ENCODE measurements around the gene ITGAE.
A peak's percentile ranks its signal among the peaks of the same experiment; 100 is the strongest.

Gene ITGAE

GRCh38 chr17:3697103-3697476 is 103.9 kb downstream of the ITGAE start:
- Histone ChIP-seq H3K27me3 (replicated peaks; ENCODE audit: control insufficient read depth, insufficient read depth, low read length) (no peaks in the 10 kb centered on the region), H3K9ac (ENCODE audit: low read length) (no peak overlapping the region), H3K4me3 (ENCODE audit: low read length) (no peak overlapping the region), H3K4me1 (ENCODE audit: control insufficient read depth, insufficient read depth, low read length) (peaks cover 4% of the 10 kb centered on the region), H3K36me3 (ENCODE audit: control insufficient read depth, insufficient read depth, low read length, severe bottlenecking) (no peaks in the 10 kb centered on the region), H3K9me3 (ENCODE audit: control insufficient read depth, low read length) (peaks cover 12% of the 10 kb centered on the region)
- no peak for DNase-seq (ENCODE audit: low read depth)

GRCh38 chr17:3695723-3696411 is 105.1 kb downstream of the ITGAE start, which contains the start of gene P2RX5:
P2RX5 (minus strand) TSS chr17:3696155; CDS start chr17:3696005, 150 bp downstream.
- peak; percentile 41 for DNase-seq (ENCODE audit: low read depth)
- Histone ChIP-seq H3K36me3 (ENCODE audit: control insufficient read depth, insufficient read depth, low read length, severe bottlenecking) (no peaks in the 10 kb centered on the region), H3K27me3 (replicated peaks; ENCODE audit: control insufficient read depth, insufficient read depth, low read length) (peaks cover 10% of the 10 kb centered on the region), H3K4me1 (ENCODE audit: control insufficient read depth, insufficient read depth, low read length) (peaks cover 4% of the 10 kb centered on the region), H3K4me3 (ENCODE audit: low read length) (peak within 1 kb of the TSS; percentile 78), H3K9me3 (ENCODE audit: control insufficient read depth, low read length) (peaks cover 12% of the 10 kb centered on the region), H3K9ac (ENCODE audit: low read length) (no peak within 1 kb of the TSS)

- peak overlapping the region; percentile 78 for H3K4me3 ChIP-seq (ENCODE audit: low read length)
- no peak for DNase-seq (ENCODE audit: low read depth)
Measured at GRCh38 chr17:3695129-3695722, 105.8 kb downstream of the ITGAE start.

GRCh38 chr17:3693829-3694231 is 107.2 kb downstream of the ITGAE start:
- Histone ChIP-seq H3K4me1 (ENCODE audit: control insufficient read depth, insufficient read depth, low read length) (peaks cover 4% of the 10 kb centered on the region), H3K36me3 (ENCODE audit: control insufficient read depth, insufficient read depth, low read length, severe bottlenecking) (no peaks in the 10 kb centered on the region), H3K9ac (ENCODE audit: low read length) (no peak overlapping the region), H3K9me3 (ENCODE audit: control insufficient read depth, low read length) (peaks cover 12% of the 10 kb centered on the region), H3K4me3 (ENCODE audit: low read length) (no peak overlapping the region), H3K27me3 (replicated peaks; ENCODE audit: control insufficient read depth, insufficient read depth, low read length) (peaks cover 10% of the 10 kb centered on the region)
- no peak for DNase-seq (ENCODE audit: low read depth)

More at GRCh38 chr17:3695129-3695722, 105.8 kb downstream of the ITGAE start:
- no peak overlapping the region for H3K9ac ChIP-seq (ENCODE audit: low read length)
- H3K4me1 ChIP-seq (ENCODE audit: control insufficient read depth, insufficient read depth, low read length), result peaks cover 4% of the 10 kb centered on the region
- H3K27me3 ChIP-seq (replicated peaks; ENCODE audit: control insufficient read depth, insufficient read depth, low read length), result peaks cover 10% of the 10 kb centered on the region
- H3K36me3 ChIP-seq (ENCODE audit: control insufficient read depth, insufficient read depth, low read length, severe bottlenecking), result no peaks in the 10 kb centered on the region
- H3K9me3 ChIP-seq (ENCODE audit: control insufficient read depth, low read length), result peaks cover 12% of the 10 kb centered on the region

- peaks cover 4% of the 10 kb centered on the region for H3K4me1 ChIP-seq (ENCODE audit: control insufficient read depth, insufficient read depth, low read length)
- H3K36me3 ChIP-seq (ENCODE audit: control insufficient read depth, insufficient read depth, low read length, severe bottlenecking), result no peaks in the 10 kb centered on the region
- H3K4me3 ChIP-seq (ENCODE audit: low read length), result no peak overlapping the region
- H3K27me3 ChIP-seq (replicated peaks; ENCODE audit: control insufficient read depth, insufficient read depth, low read length), result peaks cover 10% of the 10 kb centered on the region
- H3K9me3 ChIP-seq (ENCODE audit: control insufficient read depth, low read length), result peaks cover 6% of the 10 kb centered on the region
- no peak overlapping the region for H3K9ac ChIP-seq (ENCODE audit: low read length)
- DNase-seq (ENCODE audit: low read depth), result no peak
Measured at GRCh38 chr17:3693141-3693540, 107.8 kb downstream of the ITGAE start.

GRCh38 chr17:3692346-3692745 is 108.6 kb downstream of the ITGAE start:
- Histone ChIP-seq H3K36me3 (ENCODE audit: control insufficient read depth, insufficient read depth, low read length, severe bottlenecking) (no peaks in the 10 kb centered on the region), H3K9ac (ENCODE audit: low read length) (no peak overlapping the region), H3K9me3 (ENCODE audit: control insufficient read depth, low read length) (no peaks in the 10 kb centered on the region), H3K4me1 (ENCODE audit: control insufficient read depth, insufficient read depth, low read length) (peaks cover 4% of the 10 kb centered on the region), H3K4me3 (ENCODE audit: low read length) (no peak overlapping the region), H3K27me3 (replicated peaks; ENCODE audit: control insufficient read depth, insufficient read depth, low read length) (peaks cover 10% of the 10 kb centered on the region)
- no peak for DNase-seq (ENCODE audit: low read depth)

GRCh38 chr17:3691617-3692067 is 109.3 kb downstream of the ITGAE start:
- Histone ChIP-seq H3K36me3 (ENCODE audit: control insufficient read depth, insufficient read depth, low read length, severe bottlenecking) (no peaks in the 10 kb centered on the region), H3K4me1 (ENCODE audit: control insufficient read depth, insufficient read depth, low read length) (peaks cover 4% of the 10 kb centered on the region), H3K4me3 (ENCODE audit: low read length) (no peak overlapping the region), H3K9me3 (ENCODE audit: control insufficient read depth, low read length) (no peaks in the 10 kb centered on the region), H3K9ac (ENCODE audit: low read length) (no peak overlapping the region), H3K27me3 (replicated peaks; ENCODE audit: control insufficient read depth, insufficient read depth, low read length) (peaks cover 10% of the 10 kb centered on the region)
- DNase-seq (ENCODE audit: low read depth), result no peak

- Histone ChIP-seq H3K9ac (ENCODE audit: low read length) (no peak overlapping the region), H3K36me3 (ENCODE audit: control insufficient read depth, insufficient read depth, low read length, severe bottlenecking) (no peaks in the 10 kb centered on the region), H3K4me1 (ENCODE audit: control insufficient read depth, insufficient read depth, low read length) (peaks cover under 1% of the 10 kb centered on the region), H3K27me3 (replicated peaks; ENCODE audit: control insufficient read depth, insufficient read depth, low read length) (peaks cover 11% of the 10 kb centered on the region), H3K9me3 (ENCODE audit: control insufficient read depth, low read length) (no peaks in the 10 kb centered on the region), H3K4me3 (ENCODE audit: low read length) (no peak overlapping the region)
- DNase-seq (ENCODE audit: low read depth), result no peak
Measured at GRCh38 chr17:3690094-3690715, 110.8 kb downstream of the ITGAE start.

- Histone ChIP-seq H3K9ac (ENCODE audit: low read length) (no peak overlapping the region), H3K27me3 (replicated peaks; ENCODE audit: control insufficient read depth, insufficient read depth, low read length) (peaks cover 18% of the 10 kb centered on the region), H3K36me3 (ENCODE audit: control insufficient read depth, insufficient read depth, low read length, severe bottlenecking) (no peaks in the 10 kb centered on the region), H3K4me3 (ENCODE audit: low read length) (no peak overlapping the region), H3K9me3 (ENCODE audit: control insufficient read depth, low read length) (no peaks in the 10 kb centered on the region), H3K4me1 (ENCODE audit: control insufficient read depth, insufficient read depth, low read length) (no peaks in the 10 kb centered on the region)
- no peak for DNase-seq (ENCODE audit: low read depth)
Measured at GRCh38 chr17:3689262-3690093, 111.5 kb downstream of the ITGAE start.

GRCh38 chr17:3688852-3689261 is 112.1 kb downstream of the ITGAE start:
- Histone ChIP-seq H3K4me1 (ENCODE audit: control insufficient read depth, insufficient read depth, low read length) (no peaks in the 10 kb centered on the region), H3K36me3 (ENCODE audit: control insufficient read depth, insufficient read depth, low read length, severe bottlenecking) (no peaks in the 10 kb centered on the region), H3K4me3 (ENCODE audit: low read length) (no peak overlapping the region), H3K27me3 (replicated peaks; ENCODE audit: control insufficient read depth, insufficient read depth, low read length) (peaks cover 23% of the 10 kb centered on the region), H3K9me3 (ENCODE audit: control insufficient read depth, low read length) (no peaks in the 10 kb centered on the region), H3K9ac (ENCODE audit: low read length) (no peak overlapping the region)
- no peak for DNase-seq (ENCODE audit: low read depth)

All from adipocyte (in vitro differentiated cells).